ENCODE data around the gene TC2N.
"Not testable (repeated sequence)": the region's sequence is repeated elsewhere in the genome, so short reads cannot be mapped to it uniquely, and the experiment has no call there.

The TC2N gene

DNA sequence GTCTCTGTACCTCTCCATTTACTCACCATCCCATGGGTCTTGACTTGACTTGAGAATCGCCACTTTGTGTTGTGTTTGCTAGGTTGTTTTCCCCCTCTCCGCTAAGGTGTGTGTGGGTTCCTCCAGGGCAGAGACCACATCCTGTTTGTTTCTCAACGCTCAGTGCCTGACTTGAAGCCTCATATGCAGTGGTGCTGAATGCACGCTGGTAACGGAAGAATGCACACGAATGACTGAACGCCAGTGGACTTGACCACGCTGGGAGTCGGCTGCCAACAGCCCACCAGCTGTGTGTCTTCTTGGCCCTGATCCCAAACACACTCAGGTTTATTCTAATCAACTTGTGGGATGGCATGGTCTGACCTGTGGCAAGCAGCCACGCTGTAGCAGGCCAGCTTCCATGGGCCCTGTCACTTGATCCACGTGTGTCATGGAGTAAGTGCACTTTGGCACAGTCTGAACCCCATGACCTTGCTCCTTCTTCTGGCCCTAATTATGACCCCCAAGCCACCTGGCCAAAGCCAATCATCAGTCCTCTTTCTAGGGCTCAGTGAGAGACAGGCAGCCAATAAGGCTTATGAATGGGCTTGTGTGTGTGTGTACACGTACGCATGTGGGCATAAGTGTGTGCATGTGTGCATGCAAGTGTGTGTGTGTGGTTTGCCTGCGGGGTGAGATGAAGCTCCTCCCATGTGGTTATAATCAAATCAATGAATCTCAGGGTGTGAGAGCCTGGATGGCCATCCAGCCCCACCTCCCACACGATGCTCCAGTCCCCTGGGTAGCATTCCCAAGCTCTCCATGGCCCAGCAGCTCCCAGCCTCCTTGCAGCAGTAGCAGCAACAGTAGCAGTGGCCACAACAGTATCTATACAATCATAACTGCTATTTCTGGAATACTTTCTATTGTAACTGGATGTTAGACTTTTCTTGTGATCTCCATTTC lies 6.4 kb upstream of the TC2N start:
- TF ChIP-seq, protein P1, sequence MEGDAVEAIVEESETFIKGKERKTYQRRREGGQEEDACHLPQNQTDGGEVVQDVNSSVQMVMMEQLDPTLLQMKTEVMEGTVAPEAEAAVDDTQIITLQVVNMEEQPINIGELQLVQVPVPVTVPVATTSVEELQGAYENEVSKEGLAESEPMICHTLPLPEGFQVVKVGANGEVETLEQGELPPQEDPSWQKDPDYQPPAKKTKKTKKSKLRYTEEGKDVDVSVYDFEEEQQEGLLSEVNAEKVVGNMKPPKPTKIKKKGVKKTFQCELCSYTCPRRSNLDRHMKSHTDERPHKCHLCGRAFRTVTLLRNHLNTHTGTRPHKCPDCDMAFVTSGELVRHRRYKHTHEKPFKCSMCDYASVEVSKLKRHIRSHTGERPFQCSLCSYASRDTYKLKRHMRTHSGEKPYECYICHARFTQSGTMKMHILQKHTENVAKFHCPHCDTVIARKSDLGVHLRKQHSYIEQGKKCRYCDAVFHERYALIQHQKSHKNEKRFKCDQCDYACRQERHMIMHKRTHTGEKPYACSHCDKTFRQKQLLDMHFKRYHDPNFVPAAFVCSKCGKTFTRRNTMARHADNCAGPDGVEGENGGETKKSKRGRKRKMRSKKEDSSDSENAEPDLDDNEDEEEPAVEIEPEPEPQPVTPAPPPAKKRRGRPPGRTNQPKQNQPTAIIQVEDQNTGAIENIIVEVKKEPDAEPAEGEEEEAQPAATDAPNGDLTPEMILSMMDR (IDR thresholded peaks at IDR 0.05; ENCODE audit: low read depth, low read length), result no peak
- no peak for DNase-seq (ENCODE audit: extremely low read depth, low read depth)

DNA sequence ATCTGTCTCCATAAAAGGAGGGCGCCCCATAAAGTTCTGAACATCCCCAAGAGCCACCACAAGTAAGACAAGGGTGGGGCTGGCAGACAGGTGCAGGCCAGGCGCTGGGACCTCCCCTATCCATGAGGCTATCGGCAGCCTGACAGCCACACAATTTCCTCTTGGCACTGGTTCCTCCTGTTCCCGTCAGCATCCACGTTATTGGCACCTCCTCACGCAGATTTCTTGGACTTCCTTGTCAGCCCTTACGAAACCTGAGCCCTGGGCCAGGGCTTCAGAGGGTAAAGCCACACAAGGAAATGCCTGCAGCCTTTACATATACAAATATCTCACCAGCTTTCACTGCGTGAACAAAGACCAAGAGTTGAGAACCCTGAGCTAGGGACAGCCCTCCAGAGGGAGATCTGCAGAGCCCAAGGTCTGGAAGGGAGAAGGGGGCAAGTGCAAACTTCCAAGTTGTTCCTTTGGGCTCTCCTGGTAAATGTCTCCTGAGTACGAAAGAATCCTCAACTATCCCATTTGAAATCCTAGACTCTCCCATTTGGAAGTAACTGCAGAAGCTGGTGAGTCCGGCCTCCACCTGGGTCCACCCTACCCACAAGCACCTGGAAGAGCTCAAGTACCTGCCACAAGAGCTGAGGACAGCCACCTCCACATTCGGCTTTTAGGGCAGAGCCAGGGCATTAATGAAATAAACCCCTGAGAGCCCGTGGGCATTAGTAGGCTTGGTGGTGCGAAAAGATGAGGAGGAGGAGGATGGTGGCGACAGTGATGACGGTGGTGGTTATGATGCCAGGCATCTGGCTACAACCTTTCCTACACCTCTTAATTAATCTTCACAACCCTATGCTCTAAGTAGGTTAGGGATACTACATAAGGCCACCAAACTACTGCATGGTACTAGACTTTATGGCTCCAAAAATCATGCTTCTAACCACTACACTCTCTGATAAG lies 5.5 kb upstream of the TC2N start:
- peak; percentile 74 for DNase-seq (ENCODE audit: extremely low read depth, low read depth)

DNA sequence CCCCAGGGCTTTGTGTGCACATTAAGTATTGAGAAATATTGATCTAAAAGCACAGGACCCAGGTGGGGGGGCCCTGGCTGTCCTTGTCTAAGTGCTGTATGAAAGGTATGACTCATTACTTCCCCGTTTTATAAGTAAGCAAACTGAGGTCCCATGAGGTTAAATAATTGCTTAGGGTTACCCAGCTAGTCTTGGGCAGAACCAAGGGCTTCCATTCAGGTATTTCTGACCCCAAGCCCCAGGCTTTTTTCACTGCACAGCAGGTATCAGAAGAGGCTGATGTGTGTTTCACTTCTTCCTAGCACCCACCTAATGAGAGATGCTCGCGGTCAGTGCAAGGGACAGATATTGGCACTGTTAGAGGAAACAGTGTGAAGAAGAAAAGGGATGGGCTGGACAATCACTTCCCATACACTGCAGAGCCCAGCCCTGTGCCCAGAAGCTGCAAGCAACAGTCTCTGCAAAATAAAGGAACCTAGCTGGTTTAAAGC lies 4.7 kb upstream of the TC2N start:
- TF ChIP-seq, protein P1 (IDR thresholded peaks at IDR 0.05; ENCODE audit: low read depth, low read length), result no peak
- DNase-seq (ENCODE audit: extremely low read depth, low read depth), result no peak

More for the DNA sequence above, 5.5 kb upstream of the TC2N start:
- TF ChIP-seq, protein P1 (IDR thresholded peaks at IDR 0.05; ENCODE audit: low read depth, low read length), result no peak; the same call in 1 of the 2 replicates

DNA sequence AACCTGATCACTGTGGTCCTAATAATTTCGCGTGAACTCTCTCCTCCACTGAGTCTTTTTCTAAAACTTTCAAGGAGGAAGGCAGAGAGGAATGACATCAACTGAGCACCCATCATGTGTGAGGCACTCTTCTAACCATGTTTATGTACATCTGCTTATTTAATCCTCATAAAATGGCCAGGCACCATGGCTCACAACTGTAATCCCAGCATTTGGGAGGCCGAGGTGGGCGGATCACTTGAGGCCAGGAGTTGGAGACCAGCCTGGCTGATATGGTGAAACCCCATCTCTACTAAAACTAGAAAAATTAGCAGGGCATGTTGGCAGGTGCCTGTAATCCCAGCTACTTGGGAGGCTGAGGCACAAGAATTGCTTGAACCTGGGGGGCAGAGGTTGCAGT lies 4.1 kb upstream of the TC2N start:
- not testable (repeated sequence) for DNase-seq (ENCODE audit: extremely low read depth, low read depth)

DNA sequence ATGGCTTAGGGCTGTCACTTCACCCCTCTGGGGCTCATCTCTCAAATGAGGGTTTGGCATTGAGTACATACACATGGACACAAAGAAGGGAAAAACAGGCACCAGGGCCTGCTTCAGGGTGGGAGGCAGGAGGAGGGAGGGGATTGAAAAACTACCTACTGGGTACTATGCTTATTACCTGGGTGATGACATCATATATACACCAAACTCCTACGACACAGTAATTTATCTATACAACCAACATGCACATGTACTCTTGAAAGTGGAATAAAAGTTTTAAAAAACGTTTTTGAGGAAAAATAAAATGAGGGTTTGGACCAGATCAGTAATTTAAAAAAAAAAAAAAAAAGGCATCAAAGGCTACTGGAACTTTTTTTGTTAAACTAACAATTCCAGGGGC lies 3.6 kb upstream of the TC2N start:
- TF ChIP-seq, protein P1 (IDR thresholded peaks at IDR 0.05; ENCODE audit: low read depth, low read length), result no peak

DNA sequence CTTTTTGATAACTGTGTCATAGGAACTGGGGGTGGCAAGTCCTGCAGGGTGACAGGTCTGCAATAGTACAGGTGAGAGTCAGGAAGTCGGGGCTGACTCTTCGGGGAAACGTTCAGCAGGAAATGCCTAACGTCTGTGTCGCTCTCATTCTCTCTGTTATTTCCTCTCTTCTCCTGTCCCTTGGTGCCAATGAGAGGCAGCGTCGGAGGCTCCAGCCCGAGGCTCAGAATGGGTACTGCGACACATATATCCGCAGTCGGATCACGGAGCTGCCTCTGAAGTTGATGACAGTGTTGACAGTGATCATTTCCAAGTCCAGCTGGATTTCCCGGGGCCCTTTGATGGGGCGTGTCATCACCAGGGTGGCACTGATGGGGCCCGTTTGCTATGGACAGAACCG lies 2.7 kb upstream of the TC2N start:
- DNase-seq (ENCODE audit: extremely low read depth, low read depth), result no peak
- TF ChIP-seq, protein P1 (IDR thresholded peaks at IDR 0.05; ENCODE audit: low read depth, low read length), result no peak

More for the DNA sequence above, 3.6 kb upstream of the TC2N start:
- no peak for DNase-seq (ENCODE audit: extremely low read depth, low read depth)

DNA sequence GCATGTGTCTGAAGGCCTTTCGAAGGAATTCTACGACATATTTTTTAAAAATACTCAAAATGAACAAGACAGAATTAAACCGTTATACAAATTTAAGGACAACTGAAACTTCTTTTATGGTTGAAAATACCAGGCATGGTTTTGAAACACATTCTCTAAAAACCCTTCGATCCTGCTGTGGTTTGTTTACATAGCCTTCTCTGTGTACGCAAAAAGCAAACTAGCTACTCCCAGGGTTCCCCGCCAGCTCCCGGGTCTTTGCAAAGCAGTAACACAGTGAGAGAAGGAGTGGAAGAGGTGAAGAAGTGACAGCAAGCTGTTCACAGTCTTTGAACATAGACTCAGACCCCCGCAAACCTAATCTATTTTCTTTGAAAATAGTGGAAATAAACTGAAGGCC lies 2.2 kb upstream of the TC2N start:
- DNase-seq (ENCODE audit: extremely low read depth, low read depth), result no peak

More for the DNA sequence above, 2.2 kb upstream of the TC2N start:
- TF ChIP-seq, protein P1 (IDR thresholded peaks at IDR 0.05; ENCODE audit: low read depth, low read length), result no peak

Data from AG09319 (cell line).